ENCODE data around the gene MED27. TPM values are rescaled to one million over a fixed set of nuclear protein-coding genes. Genes with fewer than 3 reads are reported as not detected.

MED27 gene
- total RNA-seq, 4 donors from 2014 or later: 12.9 to 21.8 (median 20.0) TPM

GRCh38 chr9:131965841-131966240 is 113.8 kb downstream of the MED27 start:
- intact Hi-C loops (cut with DNase I): no loop called here
- Histone ChIP-seq H3K4me1 (peaks cover 0 to 11% (median 0%) of the 10 kb centered on the region in 4 donors), H3K36me3 (peaks cover 0 to 6% (median 0%) of the 10 kb centered on the region in 4 donors), H3K9me3 (no peaks in the 10 kb centered on the region), H3K27me3 (no peaks in the 10 kb centered on the region), H3K4me3 (no peak overlapping the region), H3K27ac (replicated peaks in 1 of 4) (no peak overlapping the region)
- DNase-seq (ENCODE audit: extremely low spot score): no peak
- WGBS: 88% methylated on average over 7 of the region's 7 CpGs
- TF ChIP-seq POLR2AphosphoS5 (IDR thresholded peaks at IDR 0.05): no peak
- no peak for TF ChIP-seq POLR2A (IDR thresholded peaks at IDR 0.05; ENCODE audit: low read depth)
- no peak for TF ChIP-seq EP300 (IDR thresholded peaks at IDR 0.05)
- no peak for TF ChIP-seq CTCF (IDR thresholded peaks at IDR 0.05)

- WGBS: 94% methylated on average over 4 of the region's 4 CpGs
- Histone ChIP-seq H3K4me1 (peaks cover 0 to 11% (median 0%) of the 10 kb centered on the region in 4 donors), H3K4me3 (no peak overlapping the region), H3K27ac (replicated peaks in 1 of 4) (no peak overlapping the region), H3K36me3 (peaks cover 0 to 5% (median 0%) of the 10 kb centered on the region in 4 donors), H3K27me3 (no peaks in the 10 kb centered on the region), H3K9me3 (no peaks in the 10 kb centered on the region)
- TF ChIP-seq POLR2A (IDR thresholded peaks at IDR 0.05; ENCODE audit: low read depth) (no peak), CTCF (IDR thresholded peaks at IDR 0.05) (no peak), POLR2AphosphoS5 (IDR thresholded peaks at IDR 0.05) (no peak), EP300 (IDR thresholded peaks at IDR 0.05) (no peak)
- intact Hi-C loops (cut with DNase I): no loop called here
- DNase-seq (ENCODE audit: extremely low spot score): no peak
These were observed 114.6 kb downstream of the MED27 start for GRCh38 chr9:131965103-131965502.

GRCh38 chr9:131963072-131964030 is 116.3 kb downstream of the MED27 start:
- Histone ChIP-seq H3K27ac (replicated peaks in 1 of 4) (no peak overlapping the region), H3K27me3 (no peaks in the 10 kb centered on the region), H3K4me1 (peaks cover 0 to 11% (median 0%) of the 10 kb centered on the region in 4 donors), H3K36me3 (peaks cover 0 to 4% (median 0%) of the 10 kb centered on the region in 4 donors), H3K4me3 (no peak overlapping the region), H3K9me3 (no peaks in the 10 kb centered on the region)
- intact Hi-C loops (cut with DNase I): no loop called here
- DNase-seq (ENCODE audit: extremely low spot score): no peak
- 88% methylated on average over 12 of the region's 12 CpGs for WGBS
- TF ChIP-seq POLR2A (IDR thresholded peaks at IDR 0.05; ENCODE audit: low read depth) (no peak), POLR2AphosphoS5 (IDR thresholded peaks at IDR 0.05) (no peak), EP300 (IDR thresholded peaks at IDR 0.05) (no peak), CTCF (IDR thresholded peaks at IDR 0.05) (no peak)

- Histone ChIP-seq H3K27ac (replicated peaks in 1 of 4) (no peak overlapping the region), H3K4me1 (peaks cover 0 to 11% (median 0%) of the 10 kb centered on the region in 4 donors), H3K36me3 (peaks cover 0 to 4% (median 0%) of the 10 kb centered on the region in 4 donors), H3K9me3 (no peaks in the 10 kb centered on the region), H3K4me3 (no peak overlapping the region), H3K27me3 (no peaks in the 10 kb centered on the region)
- no peak for TF ChIP-seq POLR2AphosphoS5 (IDR thresholded peaks at IDR 0.05)
- no peak for TF ChIP-seq POLR2A (IDR thresholded peaks at IDR 0.05; ENCODE audit: low read depth)
- TF ChIP-seq EP300 (IDR thresholded peaks at IDR 0.05): no peak
- no peak for TF ChIP-seq CTCF (IDR thresholded peaks at IDR 0.05)
- 99% methylated on average over 6 of the region's 6 CpGs for WGBS
- DNase-seq (ENCODE audit: extremely low spot score): no peak
- intact Hi-C loops (cut with DNase I): no loop called here
These were observed 118.2 kb downstream of the MED27 start for GRCh38 chr9:131961496-131961880.
